ENCODE results near the gene MIEN1. TPM values are rescaled to one million over a fixed set of nuclear protein-coding genes. Genes with fewer than 3 reads are reported as not detected.

MIEN1 gene
- total and polyA plus RNA-seq, 4 donors: 20.8 to 136 (median 58.3) TPM

DNA sequence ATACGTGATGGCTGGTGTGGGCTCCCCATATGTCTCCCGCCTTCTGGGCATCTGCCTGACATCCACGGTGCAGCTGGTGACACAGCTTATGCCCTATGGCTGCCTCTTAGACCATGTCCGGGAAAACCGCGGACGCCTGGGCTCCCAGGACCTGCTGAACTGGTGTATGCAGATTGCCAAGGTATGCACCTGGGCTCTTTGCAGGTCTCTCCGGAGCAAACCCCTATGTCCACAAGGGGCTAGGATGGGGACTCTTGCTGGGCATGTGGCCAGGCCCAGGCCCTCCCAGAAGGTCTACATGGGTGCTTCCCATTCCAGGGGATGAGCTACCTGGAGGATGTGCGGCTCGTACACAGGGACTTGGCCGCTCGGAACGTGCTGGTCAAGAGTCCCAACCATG, 5.6 kb downstream of the MIEN1 start:
- no peak overlapping the region for H3K9ac ChIP-seq (ENCODE audit: insufficient read depth in 1 of 2, low read length in 2 of 2)
- DNase-seq (no peak), ATAC-seq (ENCODE audit: insufficient read depth, low FRiP score) (no peak)
- H3K36me3 ChIP-seq (ENCODE audit: control insufficient read depth in 4 of 4, insufficient read depth in 4 of 4, low read length in 4 of 4): peaks cover 1 to 36% (median 25%) of the 10 kb centered on the region in 4 donors
- no peaks in the 10 kb centered on the region for H3K9me3 ChIP-seq (ENCODE audit: control insufficient read depth in 4 of 4, insufficient read depth in 3 of 4, low read length in 3 of 4)
- TF ChIP-seq, protein P1, sequence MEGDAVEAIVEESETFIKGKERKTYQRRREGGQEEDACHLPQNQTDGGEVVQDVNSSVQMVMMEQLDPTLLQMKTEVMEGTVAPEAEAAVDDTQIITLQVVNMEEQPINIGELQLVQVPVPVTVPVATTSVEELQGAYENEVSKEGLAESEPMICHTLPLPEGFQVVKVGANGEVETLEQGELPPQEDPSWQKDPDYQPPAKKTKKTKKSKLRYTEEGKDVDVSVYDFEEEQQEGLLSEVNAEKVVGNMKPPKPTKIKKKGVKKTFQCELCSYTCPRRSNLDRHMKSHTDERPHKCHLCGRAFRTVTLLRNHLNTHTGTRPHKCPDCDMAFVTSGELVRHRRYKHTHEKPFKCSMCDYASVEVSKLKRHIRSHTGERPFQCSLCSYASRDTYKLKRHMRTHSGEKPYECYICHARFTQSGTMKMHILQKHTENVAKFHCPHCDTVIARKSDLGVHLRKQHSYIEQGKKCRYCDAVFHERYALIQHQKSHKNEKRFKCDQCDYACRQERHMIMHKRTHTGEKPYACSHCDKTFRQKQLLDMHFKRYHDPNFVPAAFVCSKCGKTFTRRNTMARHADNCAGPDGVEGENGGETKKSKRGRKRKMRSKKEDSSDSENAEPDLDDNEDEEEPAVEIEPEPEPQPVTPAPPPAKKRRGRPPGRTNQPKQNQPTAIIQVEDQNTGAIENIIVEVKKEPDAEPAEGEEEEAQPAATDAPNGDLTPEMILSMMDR (IDR thresholded peaks at IDR 0.05; ENCODE audit: control extremely low read depth, extremely low read depth): no peak
- no peaks in the 10 kb centered on the region for H3K27me3 ChIP-seq (ENCODE audit: control insufficient read depth in 3 of 3, insufficient read depth in 3 of 3, low read length in 2 of 3)
- WGBS, 2 donors: 95 to 98% methylated on average over 13 of the region's 13 CpGs
- H3K4me3 ChIP-seq: no peak overlapping the region
- peaks cover 0 to 5% (median 2%) of the 10 kb centered on the region in 5 donors for H3K4me1 ChIP-seq (ENCODE audit: control insufficient read depth in 5 of 5, insufficient read depth in 5 of 5, low read length in 5 of 5)
- H3K27ac ChIP-seq (ENCODE audit: low read depth in 1 of 2, low read length in 1 of 2): no peak overlapping the region

DNA sequence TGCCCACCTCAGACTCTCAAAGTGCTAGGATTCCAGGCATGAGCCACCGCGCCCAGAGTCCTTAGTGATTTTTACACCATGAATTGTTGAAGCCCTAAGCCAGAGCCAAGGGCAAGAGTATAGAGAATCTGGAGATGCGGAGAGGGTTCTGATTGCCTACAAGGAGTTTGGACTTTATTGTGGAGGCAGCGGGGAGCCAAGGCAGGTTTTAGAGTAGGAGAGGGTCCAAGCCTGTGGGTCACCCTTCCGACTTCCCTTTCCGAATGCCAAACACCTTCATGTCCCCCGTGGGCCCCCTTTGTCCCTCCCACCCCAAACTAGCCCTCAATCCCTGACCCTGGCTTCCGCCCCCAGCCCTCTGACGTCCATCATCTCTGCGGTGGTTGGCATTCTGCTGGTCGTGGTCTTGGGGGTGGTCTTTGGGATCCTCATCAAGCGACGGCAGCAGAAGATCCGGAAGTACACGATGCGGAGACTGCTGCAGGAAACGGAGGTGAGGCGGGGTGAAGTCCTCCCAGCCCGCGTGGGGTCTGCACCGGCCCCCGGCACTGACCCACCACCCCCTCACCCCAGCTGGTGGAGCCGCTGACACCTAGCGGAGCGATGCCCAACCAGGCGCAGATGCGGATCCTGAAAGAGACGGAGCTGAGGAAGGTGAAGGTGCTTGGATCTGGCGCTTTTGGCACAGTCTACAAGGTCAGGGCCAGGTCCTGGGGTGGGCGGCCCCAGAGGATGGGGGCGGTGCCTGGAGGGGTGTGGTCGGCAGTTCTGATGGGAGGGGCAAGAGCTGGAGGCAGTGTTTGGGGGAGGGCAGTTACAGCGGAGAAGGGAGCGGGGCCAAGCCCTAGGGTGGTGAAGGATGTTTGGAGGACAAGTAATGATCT, 7.1 kb downstream of the MIEN1 start:
- TF ChIP-seq, protein P1 (IDR thresholded peaks at IDR 0.05; ENCODE audit: control extremely low read depth, extremely low read depth): no peak
- Histone ChIP-seq H3K27me3 (ENCODE audit: control insufficient read depth in 3 of 3, insufficient read depth in 3 of 3, low read length in 2 of 3) (no peaks in the 10 kb centered on the region), H3K4me3 (no peak overlapping the region), H3K9me3 (ENCODE audit: control insufficient read depth in 4 of 4, insufficient read depth in 3 of 4, low read length in 3 of 4) (no peaks in the 10 kb centered on the region), H3K36me3 (ENCODE audit: control insufficient read depth in 4 of 4, insufficient read depth in 4 of 4, low read length in 4 of 4) (peaks cover 4 to 36% (median 29%) of the 10 kb centered on the region in 4 donors), H3K4me1 (ENCODE audit: control insufficient read depth in 5 of 5, insufficient read depth in 5 of 5, low read length in 5 of 5) (no peaks in the 10 kb centered on the region), H3K9ac (ENCODE audit: insufficient read depth in 1 of 2, low read length in 2 of 2) (no peak overlapping the region), H3K27ac (ENCODE audit: low read depth in 1 of 2, low read length in 1 of 2) (no peak overlapping the region)
- 87 to 88% methylated on average over 34 of the region's 34 CpGs for WGBS, 2 donors
- DNase-seq (no peak), ATAC-seq (ENCODE audit: insufficient read depth, low FRiP score) (no peak)

DNA sequence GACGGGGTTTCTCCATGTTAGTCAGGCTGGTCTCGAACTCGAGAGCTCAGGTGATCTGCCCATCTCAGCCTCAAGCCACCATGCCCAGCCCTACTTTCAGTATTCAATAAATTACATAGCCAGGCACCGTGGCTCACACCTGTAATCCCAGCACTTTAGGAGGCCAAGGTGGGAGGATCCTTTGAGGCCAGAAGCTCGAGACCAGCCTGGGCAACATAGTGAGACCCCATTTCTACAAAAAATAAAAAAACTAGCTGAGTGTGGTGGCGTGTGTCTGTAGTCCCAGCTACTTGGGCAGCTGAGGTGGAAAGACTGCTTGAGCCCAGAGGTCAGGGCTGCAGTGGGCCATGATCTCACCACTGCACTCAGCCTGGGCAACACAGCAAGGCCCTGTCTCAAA, 8.2 kb downstream of the MIEN1 start:
- Histone ChIP-seq H3K27me3 (ENCODE audit: control insufficient read depth in 3 of 3, insufficient read depth in 3 of 3, low read length in 2 of 3) (no peaks in the 10 kb centered on the region), H3K4me3 (no peak overlapping the region), H3K27ac (ENCODE audit: low read depth in 1 of 2, low read length in 1 of 2) (no peak overlapping the region), H3K9me3 (ENCODE audit: control insufficient read depth in 4 of 4, insufficient read depth in 3 of 4, low read length in 3 of 4) (no peaks in the 10 kb centered on the region), H3K9ac (ENCODE audit: insufficient read depth in 1 of 2, low read length in 2 of 2) (no peak overlapping the region), H3K4me1 (ENCODE audit: control insufficient read depth in 5 of 5, insufficient read depth in 5 of 5, low read length in 5 of 5) (no peaks in the 10 kb centered on the region), H3K36me3 (ENCODE audit: control insufficient read depth in 4 of 4, insufficient read depth in 4 of 4, low read length in 4 of 4) (peaks cover 6 to 33% (median 29%) of the 10 kb centered on the region in 4 donors)
- TF ChIP-seq, protein P1 (IDR thresholded peaks at IDR 0.05; ENCODE audit: control extremely low read depth, extremely low read depth): no peak
- DNase-seq (no peak), ATAC-seq (ENCODE audit: insufficient read depth, low FRiP score) (no peak)
- 93 to 94% methylated on average over 6 of the region's 6 CpGs for WGBS, 2 donors
